ENCODE measurements around the gene TUBA4A. TPM values are rescaled to one million over a fixed set of nuclear protein-coding genes. Genes with fewer than 3 reads are reported as not detected.

Gene TUBA4A
- polyA plus RNA-seq, 1 donor (not counting 4 experiments of a cell fraction or from before 2014, with no cell fraction given), result 524 TPM

GRCh38 chr2:219248845-219249202, 4.9 kb downstream of the TUBA4A start:
- DNase-seq (ENCODE audit: low read depth, low spot score) (no peak), FAIRE-seq (no peak)
- Histone ChIP-seq H3K9me1 (ENCODE audit: control insufficient read depth, extremely low read depth, insufficient read depth, low read length) (no peaks in the 10 kb centered on the region), H3K4me2 (ENCODE audit: control insufficient read depth, extremely low read depth, insufficient read depth, low read depth, low read length) (peak overlapping the region; percentile 78), H3K9ac (ENCODE audit: control insufficient read depth, extremely low read depth, insufficient read depth, low read length) (peak overlapping the region; percentile 69), H3K79me2 (ENCODE audit: control insufficient read depth, insufficient read depth, low read length) (peaks cover 60% of the 10 kb centered on the region), H4K20me1 (ENCODE audit: control insufficient read depth, extremely low read depth, insufficient read depth, low read length) (peaks cover 5% of the 10 kb centered on the region), H3K27ac (ENCODE audit: control insufficient read depth, insufficient read depth, low read length) (peak overlapping the region; percentile 88), H3K27me3 (ENCODE audit: control insufficient read depth, extremely low read depth, insufficient read depth, low read length) (no peaks in the 10 kb centered on the region), H3K4me1 (ENCODE audit: control insufficient read depth, extremely low read depth, insufficient read depth, low read length) (peaks cover 68% of the 10 kb centered on the region), H3K36me3 (ENCODE audit: control insufficient read depth in 2 of 2, extremely low read depth in 1 of 2, insufficient read depth in 2 of 2, low read length in 2 of 2) (peaks cover 31 to 39% of the 10 kb centered on the region in 2 experiments), H3K4me3 (ENCODE audit: control insufficient read depth in 2 of 3, extremely low read depth in 1 of 3, insufficient read depth in 2 of 3, low read depth in 1 of 3, low read length in 3 of 3) (peak overlapping the region in 2 of 3 experiments; percentile 3 to 38), H2AFZ (ENCODE audit: control insufficient read depth, low read length) (no peak overlapping the region), H3K9me3 (ENCODE audit: control insufficient read depth, low read depth, low read length) (no peaks in the 10 kb centered on the region)
- dilution Hi-C loops (cut with MboI; ENCODE audit: extremely low pct_ligation_motif_present, low sequenced_read_pairs), result no loop called here
- TF ChIP-seq EZH2 (IDR thresholded peaks at IDR 0.05; ENCODE audit: low read length) (no peak), CTCF (optimal IDR thresholded peaks at IDR 0.05 in 1 of 3, IDR thresholded peaks at IDR 0.05 in 1 of 3, conservative IDR thresholded peaks at IDR 0.05 in 1 of 3; ENCODE audit: extremely low read depth in 1 of 3, insufficient read depth in 2 of 3, low read length in 3 of 3) (no peak)

- Histone ChIP-seq H2AFZ (ENCODE audit: control insufficient read depth, low read length) (no peak overlapping the region), H3K9me3 (ENCODE audit: control insufficient read depth, low read depth, low read length) (no peaks in the 10 kb centered on the region), H3K4me2 (ENCODE audit: control insufficient read depth, extremely low read depth, insufficient read depth, low read depth, low read length) (no peak overlapping the region), H3K9me1 (ENCODE audit: control insufficient read depth, extremely low read depth, insufficient read depth, low read length) (no peaks in the 10 kb centered on the region), H3K79me2 (ENCODE audit: control insufficient read depth, insufficient read depth, low read length) (peaks cover 53% of the 10 kb centered on the region), H3K27me3 (ENCODE audit: control insufficient read depth, extremely low read depth, insufficient read depth, low read length) (no peaks in the 10 kb centered on the region), H3K4me3 (ENCODE audit: control insufficient read depth in 2 of 3, extremely low read depth in 1 of 3, insufficient read depth in 2 of 3, low read depth in 1 of 3, low read length in 3 of 3) (no peak overlapping the region), H3K4me1 (ENCODE audit: control insufficient read depth, extremely low read depth, insufficient read depth, low read length) (peaks cover 68% of the 10 kb centered on the region), H3K9ac (ENCODE audit: control insufficient read depth, extremely low read depth, insufficient read depth, low read length) (peak overlapping the region; percentile 69), H3K36me3 (ENCODE audit: control insufficient read depth in 2 of 2, extremely low read depth in 1 of 2, insufficient read depth in 2 of 2, low read length in 2 of 2) (peaks cover 31 to 39% of the 10 kb centered on the region in 2 experiments), H4K20me1 (ENCODE audit: control insufficient read depth, extremely low read depth, insufficient read depth, low read length) (peaks cover 5% of the 10 kb centered on the region), H3K27ac (ENCODE audit: control insufficient read depth, insufficient read depth, low read length) (peak overlapping the region; percentile 88)
- FAIRE-seq (no peak), DNase-seq (ENCODE audit: low read depth, low spot score) (no peak)
- dilution Hi-C loops (cut with MboI; ENCODE audit: extremely low pct_ligation_motif_present, low sequenced_read_pairs), result no loop called here
- no peak for TF ChIP-seq EZH2 (IDR thresholded peaks at IDR 0.05; ENCODE audit: low read length)
- no peak for TF ChIP-seq CTCF (optimal IDR thresholded peaks at IDR 0.05 in 1 of 3, IDR thresholded peaks at IDR 0.05 in 1 of 3, conservative IDR thresholded peaks at IDR 0.05 in 1 of 3; ENCODE audit: extremely low read depth in 1 of 3, insufficient read depth in 2 of 3, low read length in 3 of 3)
Observed at GRCh38 chr2:219247678-219248642, 5.8 kb downstream of the TUBA4A start.

Data from keratinocyte (primary cell).